OCI-LY1 (cell line): ENCODE measurements around the gene FAM124A.

Experiments used
- H2AFZ ChIP-seq: fragments of 200-600 bp; sonication (generic), shearing (Covaris generic); 2 replicates; pipeline ENCODE4 v1.6.0; 2014; ENCODE audit warnings: antibody characterized with exemption, mild to moderate bottlenecking, low read length
- H3F3A ChIP-seq: fragments of 200-600 bp; sonication (generic), shearing (Covaris generic); 2 replicates; pipeline ENCODE4 v1.6.0; 2014; ENCODE audit warnings: mild to moderate bottlenecking, antibody characterized with exemption, low read length, moderate library complexity; ENCODE audit not compliant: insufficient read depth
- H3K27ac ChIP-seq: fragments of 200-600 bp; sonication (generic); 2 replicates; pipeline ENCODE4 v1.5.1; 2014; ENCODE audit warnings: low read length, mixed run types, mild to moderate bottlenecking, low read depth; ENCODE audit not compliant: poor library complexity, severe bottlenecking
- H3K27me3 ChIP-seq: fragments of 200-600 bp; sonication (generic); 2 replicates; pipeline ENCODE4 v1.6.0; 2014; ENCODE audit warnings: antibody characterized with exemption, mild to moderate bottlenecking, low read length, moderate library complexity; ENCODE audit not compliant: insufficient read depth
- H3K36me3 ChIP-seq: fragments of 200-600 bp; sonication (generic); 2 replicates; pipeline ENCODE4 v1.6.1; 2014; ENCODE audit warnings: mild to moderate bottlenecking, antibody characterized with exemption, low read length, moderate library complexity, mixed read lengths; ENCODE audit not compliant: insufficient read depth
- H3K4me1 ChIP-seq: fragments of 200-600 bp; sonication (generic); 2 replicates; pipeline ENCODE4 v1.5.1; 2014; ENCODE audit warnings: mild to moderate bottlenecking, low read length, moderate library complexity; ENCODE audit not compliant: insufficient read depth, severe bottlenecking
- H3K4me2 ChIP-seq: fragments of 200-600 bp; sonication (generic), shearing (Covaris generic); 2 replicates; pipeline ENCODE4 v1.6.1; 2014; ENCODE audit warnings: low read length
- H3K4me3 ChIP-seq: fragments of 200-600 bp; sonication (generic); 2 replicates; pipeline ENCODE4 v1.5.1; 2014; ENCODE audit warnings: low read length, low read depth, mild to moderate bottlenecking, mixed read lengths; ENCODE audit not compliant: poor library complexity, severe bottlenecking
- H3K79me2 ChIP-seq: fragments of 200-600 bp; shearing (Covaris generic); 2 replicates; pipeline ENCODE4 v1.6.1; 2016; ENCODE audit warnings: mixed run types, low read length, mixed read lengths; ENCODE audit not compliant: insufficient read depth
- H3K9ac ChIP-seq: fragments of 200-600 bp; sonication (generic), shearing (Covaris generic); 2 replicates; pipeline ENCODE4 v1.6.1; 2014; ENCODE audit warnings: mild to moderate bottlenecking, low read length, mixed read lengths
- H3K9me2 ChIP-seq: fragments of 200-600 bp; sonication (generic), shearing (Covaris generic); 2 replicates; pipeline ENCODE4 v1.6.1; 2014; ENCODE audit warnings: low read depth, mild to moderate bottlenecking, low read length, mixed read lengths
- H3K9me3 ChIP-seq: fragments of 200-600 bp; shearing (Covaris generic); 2 replicates; pipeline ENCODE4 v1.6.1; 2014; ENCODE audit warnings: low read length, mixed read lengths
- H4K20me1 ChIP-seq: fragments of 200-600 bp; sonication (generic), shearing (Covaris generic); 2 replicates; pipeline ENCODE4 v1.6.0; 2016; ENCODE audit warnings: mild to moderate bottlenecking, low read length; ENCODE audit not compliant: insufficient read depth
- EZH2 ChIP-seq: fragments of 200-600 bp; sonication (generic), shearing (Covaris generic); IDR thresholded peaks from 2 replicates; pipeline ENCODE4 v1.8.0; 2017; ENCODE audit warnings: borderline replicate concordance, mixed run types, mild to moderate bottlenecking, antibody characterized with exemption, low read length, moderate library complexity, mixed read lengths
- TF ChIP-seq, protein P1 (sequence below): fragments of 200-600 bp; sonication (generic), shearing (Covaris generic); IDR thresholded peaks from 2 replicates; pipeline ENCODE4 v1.5.1; 2017; ENCODE audit warnings: mild to moderate bottlenecking, antibody characterized with exemption, low read length, moderate library complexity, mixed read lengths

The FAM124A gene

GRCh38 chr13:51220706-51221105 is 1.5 kb upstream of the FAM124A start:
- no peak overlapping the region for H2AFZ ChIP-seq
- H3K4me3 ChIP-seq: no peak overlapping the region
- H3K9me2 ChIP-seq: no peaks in the 10 kb centered on the region
- no peaks in the 10 kb centered on the region for H3F3A ChIP-seq
- H3K9ac ChIP-seq: no peak overlapping the region
- no peaks in the 10 kb centered on the region for H3K36me3 ChIP-seq
- H3K27me3 ChIP-seq: 0 out of 2 replicates have a peak, but pooled peaks cover 11% of the 10 kb centered on the region
- no peaks in the 10 kb centered on the region for H4K20me1 ChIP-seq
- no peak overlapping the region for H3K27ac ChIP-seq
- no peaks in the 10 kb centered on the region for H3K79me2 ChIP-seq
- peaks cover 14% of the 10 kb centered on the region for H3K4me1 ChIP-seq
- H3K9me3 ChIP-seq: no peaks in the 10 kb centered on the region
- TF ChIP-seq, protein P1, sequence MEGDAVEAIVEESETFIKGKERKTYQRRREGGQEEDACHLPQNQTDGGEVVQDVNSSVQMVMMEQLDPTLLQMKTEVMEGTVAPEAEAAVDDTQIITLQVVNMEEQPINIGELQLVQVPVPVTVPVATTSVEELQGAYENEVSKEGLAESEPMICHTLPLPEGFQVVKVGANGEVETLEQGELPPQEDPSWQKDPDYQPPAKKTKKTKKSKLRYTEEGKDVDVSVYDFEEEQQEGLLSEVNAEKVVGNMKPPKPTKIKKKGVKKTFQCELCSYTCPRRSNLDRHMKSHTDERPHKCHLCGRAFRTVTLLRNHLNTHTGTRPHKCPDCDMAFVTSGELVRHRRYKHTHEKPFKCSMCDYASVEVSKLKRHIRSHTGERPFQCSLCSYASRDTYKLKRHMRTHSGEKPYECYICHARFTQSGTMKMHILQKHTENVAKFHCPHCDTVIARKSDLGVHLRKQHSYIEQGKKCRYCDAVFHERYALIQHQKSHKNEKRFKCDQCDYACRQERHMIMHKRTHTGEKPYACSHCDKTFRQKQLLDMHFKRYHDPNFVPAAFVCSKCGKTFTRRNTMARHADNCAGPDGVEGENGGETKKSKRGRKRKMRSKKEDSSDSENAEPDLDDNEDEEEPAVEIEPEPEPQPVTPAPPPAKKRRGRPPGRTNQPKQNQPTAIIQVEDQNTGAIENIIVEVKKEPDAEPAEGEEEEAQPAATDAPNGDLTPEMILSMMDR: no peak
- TF ChIP-seq EZH2: no peak
- H3K4me2 ChIP-seq: no peak overlapping the region

DNA sequence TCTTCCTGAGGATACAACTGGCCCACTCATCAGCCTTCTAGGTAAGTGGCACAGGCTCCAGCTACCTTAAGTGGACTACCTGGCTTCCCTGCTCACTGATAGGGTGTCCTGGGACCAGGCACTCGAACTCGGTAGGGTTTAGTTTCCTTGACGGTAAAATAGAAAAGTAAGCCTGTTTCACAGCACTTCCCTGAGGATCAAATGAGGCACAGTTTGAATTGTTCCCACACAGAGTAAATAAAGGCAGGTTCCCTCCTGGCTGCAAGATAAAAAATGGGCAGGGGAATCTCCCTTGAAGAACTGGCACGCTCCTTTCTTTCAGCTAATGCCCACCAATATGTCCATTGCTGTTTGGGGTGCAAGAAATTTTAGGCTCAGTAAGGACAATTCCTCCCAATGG is 1.1 kb upstream of the FAM124A start:
- Histone ChIP-seq H3K9me2 (no peaks in the 10 kb centered on the region), H3K4me1 (peaks cover 14% of the 10 kb centered on the region), H3F3A (no peaks in the 10 kb centered on the region), H3K36me3 (no peaks in the 10 kb centered on the region), H3K4me3 (no peak overlapping the region), H4K20me1 (no peaks in the 10 kb centered on the region), H3K79me2 (no peaks in the 10 kb centered on the region), H3K27me3 (0 out of 2 replicates have a peak, but pooled peaks cover 11% of the 10 kb centered on the region), H3K9ac (no peak overlapping the region), H3K9me3 (no peaks in the 10 kb centered on the region), H3K4me2 (no peak overlapping the region), H3K27ac (no peak overlapping the region), H2AFZ (0 out of 2 replicates have a peak overlapping the region, but pooled peaks have one; percentile 96)
- no peak for TF ChIP-seq EZH2
- TF ChIP-seq, protein P1: no peak

DNA sequence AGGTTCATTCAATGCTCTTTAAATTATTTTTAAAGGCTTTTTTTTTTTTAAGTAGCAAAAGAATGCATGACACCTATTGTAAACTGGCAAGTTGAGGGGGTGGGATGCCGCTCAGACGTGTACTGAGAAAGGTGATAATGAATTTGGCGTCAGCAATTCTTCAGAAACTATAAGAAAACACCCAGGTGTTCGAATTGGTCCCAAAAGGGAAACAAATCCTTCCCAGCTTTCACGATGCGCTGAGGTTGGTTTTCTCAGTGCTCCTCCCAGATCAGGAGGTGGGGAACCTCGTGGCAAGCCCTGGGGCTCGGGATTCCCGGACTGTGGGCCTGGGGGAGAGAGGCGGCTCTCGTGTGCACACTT is 543 bp upstream of the FAM124A start:
- Histone ChIP-seq H3K36me3 (no peaks in the 10 kb centered on the region), H3K9me3 (no peaks in the 10 kb centered on the region), H3K4me2 (peak overlapping the region; percentile 100), H3K27me3 (0 out of 2 replicates have a peak, but pooled peaks cover 11% of the 10 kb centered on the region), H4K20me1 (no peaks in the 10 kb centered on the region), H3K27ac (no peak overlapping the region), H3K4me1 (peaks cover 14% of the 10 kb centered on the region), H3K9me2 (no peaks in the 10 kb centered on the region), H2AFZ (peak overlapping the region; percentile 96), H3K9ac (peak overlapping the region; percentile 68), H3K79me2 (no peaks in the 10 kb centered on the region), H3F3A (no peaks in the 10 kb centered on the region), H3K4me3 (peak overlapping the region; percentile 81)
- TF ChIP-seq, protein P1: no peak
- no peak for TF ChIP-seq EZH2
